HG02943 (cell line): Measurements from ENCODE around the gene UNC93A.
"Not testable (repeated sequence)": the region's sequence is repeated elsewhere in the genome, so short reads cannot be mapped to it uniquely, and the experiment has no call there.

Experiments
- ATAC-seq: cut with Tn5 transposase; IDR thresholded peaks from one replicate; pipeline ENCODE4 v1.9.1; 2021; ENCODE audit warnings: mild to moderate bottlenecking, low read depth, moderate library complexity; ENCODE audit not compliant: unreplicated experiment

UNC93A gene

GRCh38 chr6:167307342-167307955 lies 16.3 kb downstream of the UNC93A start:
- ATAC-seq, result no peak

DNA sequence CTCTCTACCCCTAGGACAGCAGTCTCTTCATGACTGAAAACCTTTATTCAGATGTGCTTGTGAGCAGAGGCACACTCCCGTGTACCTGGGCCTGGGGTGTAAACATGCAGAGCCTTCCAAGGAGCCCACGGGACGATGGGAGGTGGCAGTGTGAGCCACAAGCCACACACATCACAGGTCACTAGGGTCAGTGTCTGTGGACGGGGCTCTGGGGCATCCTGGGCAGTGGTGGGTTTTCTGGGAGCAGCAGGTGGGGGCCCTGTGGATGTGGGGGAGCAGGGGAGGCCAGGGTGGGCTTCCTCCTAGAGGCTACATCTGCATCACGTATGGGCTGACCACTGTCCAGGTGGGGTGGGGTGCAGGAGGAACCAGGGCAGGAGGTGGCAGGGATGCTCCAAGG lies 17.1 kb downstream of the UNC93A start:
- no peak for ATAC-seq

GRCh38 chr6:167309355-167310192 lies 18.5 kb downstream of the UNC93A start:
- not testable (repeated sequence) for ATAC-seq

GRCh38 chr6:167311286-167311685 lies 20.2 kb downstream of the UNC93A start:
- ATAC-seq, result no peak

- ATAC-seq, result not testable (repeated sequence)
Observed at GRCh38 chr6:167311691-167312090, 20.6 kb downstream of the UNC93A start.

DNA sequence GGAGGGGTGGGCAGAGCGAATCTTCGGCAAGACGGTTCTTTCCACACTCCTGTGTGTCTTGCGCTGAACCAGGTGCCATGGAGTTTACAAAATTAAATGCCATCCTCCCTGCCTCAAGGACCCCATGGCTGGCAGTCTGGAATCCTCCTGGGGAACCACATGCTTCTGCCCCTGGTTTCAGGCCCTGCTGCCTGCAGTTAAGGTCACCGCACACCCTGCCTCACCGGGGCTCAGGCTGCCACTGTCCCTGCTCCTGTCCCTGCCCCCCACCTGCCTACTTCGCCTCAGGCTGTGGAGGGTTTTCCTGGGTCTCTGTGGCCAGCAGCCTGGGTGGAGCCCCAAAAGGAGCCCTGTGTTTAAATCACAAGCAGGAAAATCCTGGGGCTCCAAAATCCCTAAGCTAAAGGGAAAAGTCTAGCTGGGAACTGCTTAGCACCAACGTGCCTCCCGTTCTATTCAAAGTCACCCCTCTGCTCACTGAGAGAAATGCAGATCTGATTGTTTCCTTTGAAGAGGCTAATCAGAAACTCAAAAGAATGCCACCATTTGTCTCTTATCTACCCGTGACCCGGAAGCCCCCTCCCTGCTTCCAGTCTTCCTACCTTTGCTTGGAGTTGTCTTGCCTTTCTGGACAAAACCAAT lies 23.2 kb downstream of the UNC93A start:
- ATAC-seq, result no peak

GRCh38 chr6:167317172-167317571 lies 26.1 kb downstream of the UNC93A start:
- no peak for ATAC-seq

DNA sequence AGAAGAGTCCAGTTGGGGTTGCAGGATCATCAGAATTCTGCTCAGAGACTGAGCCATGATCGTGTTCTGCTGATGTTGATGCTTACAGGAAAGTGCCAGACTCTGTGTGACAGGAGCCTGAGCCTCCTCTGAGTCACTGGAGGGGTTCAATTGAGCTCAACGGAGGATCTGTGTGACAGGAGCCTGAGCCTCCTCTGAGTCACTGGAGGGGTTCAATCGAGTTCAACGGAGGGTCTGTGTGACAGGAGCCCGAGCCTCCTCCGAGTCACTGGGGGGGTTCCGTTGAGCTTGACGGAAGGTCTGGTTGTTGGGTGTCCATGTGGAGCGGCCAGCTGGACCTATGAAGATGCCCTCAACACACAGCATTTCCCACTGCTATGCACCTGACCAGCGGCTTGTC lies 27.2 kb downstream of the UNC93A start:
- ATAC-seq, result not testable (repeated sequence)

DNA sequence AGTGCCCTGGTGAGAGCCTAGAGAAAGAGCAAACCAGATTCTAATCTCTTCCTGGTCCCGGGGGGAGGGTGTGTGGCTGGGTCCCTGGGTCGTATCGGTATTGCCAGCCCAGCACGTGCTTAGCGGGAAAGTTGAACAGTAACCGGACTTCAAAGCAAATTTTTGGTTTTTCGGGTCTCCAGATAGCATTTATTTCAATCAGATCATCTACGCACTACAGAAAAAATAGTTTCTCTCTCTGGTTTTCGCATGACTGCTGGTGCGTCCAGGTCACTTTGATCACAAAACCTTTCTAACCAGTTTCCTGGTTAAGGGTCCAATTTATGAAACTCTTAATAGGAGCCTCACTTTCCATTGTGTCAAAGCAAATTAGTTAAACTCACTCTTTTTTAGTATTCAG lies 27.7 kb downstream of the UNC93A start:
- not testable (repeated sequence) for ATAC-seq

DNA sequence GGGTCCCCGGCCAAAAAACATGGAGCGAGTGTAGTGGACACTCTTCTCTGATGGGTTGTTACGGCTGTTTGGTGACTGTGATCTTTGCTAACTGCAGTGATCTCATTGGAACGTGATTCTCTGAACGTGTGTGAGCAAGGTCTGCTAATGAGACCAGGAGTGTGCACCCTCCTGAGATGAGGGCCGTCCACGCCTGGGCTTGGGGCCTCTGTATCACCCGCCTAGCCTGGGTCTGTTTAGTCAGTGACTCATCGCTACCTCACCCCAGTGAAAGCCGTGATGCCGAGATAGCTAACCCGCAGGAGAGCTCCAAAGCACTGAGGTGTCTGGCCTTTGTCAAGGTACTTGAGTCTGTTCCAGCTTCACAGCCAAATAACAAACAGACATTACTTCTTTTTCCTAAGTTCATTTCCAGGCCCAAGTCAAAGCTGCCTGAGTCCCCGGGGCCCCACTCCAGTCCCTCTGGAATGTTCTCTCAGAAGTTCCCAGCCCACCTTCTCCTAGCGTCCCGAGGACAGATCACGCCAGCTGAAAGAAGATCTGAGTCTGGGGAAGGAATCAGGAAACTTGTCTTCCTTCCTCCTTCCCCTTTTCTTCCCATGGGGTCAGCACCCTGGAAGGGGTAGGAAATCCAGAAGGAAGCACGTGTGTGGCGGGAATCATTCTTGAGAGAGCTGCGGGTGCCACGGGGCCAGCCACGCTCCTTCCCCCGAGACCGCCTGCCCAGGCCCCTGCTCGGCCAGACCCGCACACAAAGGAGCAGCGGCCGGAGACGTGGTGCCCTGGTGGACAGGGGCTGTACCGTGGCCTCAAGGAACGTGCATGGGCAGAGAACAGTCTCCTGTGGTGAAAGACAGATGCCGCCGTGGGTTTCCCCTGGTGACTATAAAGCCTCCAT lies 29.0 kb downstream of the UNC93A start:
- not testable (repeated sequence) for ATAC-seq

DNA sequence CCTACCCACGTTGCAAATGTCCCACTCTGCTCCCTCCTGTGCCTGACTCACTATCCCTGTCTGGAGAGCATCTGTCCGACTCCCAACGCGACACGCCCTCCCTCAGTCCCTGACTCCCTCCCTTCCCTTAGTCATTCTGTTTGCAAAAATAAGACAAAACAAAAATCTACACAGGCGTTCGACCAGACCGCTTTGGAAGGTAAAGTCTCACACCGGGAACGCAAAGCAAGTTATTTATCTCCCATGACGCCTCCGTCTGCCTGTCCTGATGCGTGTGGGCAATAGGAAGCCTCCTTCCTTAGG lies 29.6 kb downstream of the UNC93A start:
- not testable (repeated sequence) for ATAC-seq

DNA sequence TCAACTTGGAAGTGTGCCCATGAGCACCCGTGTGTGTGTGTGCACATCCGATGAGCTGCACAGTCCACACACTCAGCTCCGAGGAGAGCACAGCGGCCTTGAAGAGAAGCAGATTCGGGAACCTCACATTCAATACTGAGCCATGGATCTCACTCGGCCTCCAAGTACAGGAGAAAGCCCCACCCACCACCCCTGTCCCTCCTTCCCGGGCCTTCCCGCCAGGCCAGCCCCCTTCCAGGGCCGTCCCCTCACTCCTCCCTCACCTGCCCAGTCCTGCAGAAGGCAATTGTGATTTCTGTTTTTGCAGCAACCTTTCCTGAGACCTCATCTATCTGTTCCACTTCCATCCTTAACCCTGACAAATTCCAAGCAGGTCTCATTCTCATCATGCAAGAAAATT lies 30.1 kb downstream of the UNC93A start:
- not testable (repeated sequence) for ATAC-seq

DNA sequence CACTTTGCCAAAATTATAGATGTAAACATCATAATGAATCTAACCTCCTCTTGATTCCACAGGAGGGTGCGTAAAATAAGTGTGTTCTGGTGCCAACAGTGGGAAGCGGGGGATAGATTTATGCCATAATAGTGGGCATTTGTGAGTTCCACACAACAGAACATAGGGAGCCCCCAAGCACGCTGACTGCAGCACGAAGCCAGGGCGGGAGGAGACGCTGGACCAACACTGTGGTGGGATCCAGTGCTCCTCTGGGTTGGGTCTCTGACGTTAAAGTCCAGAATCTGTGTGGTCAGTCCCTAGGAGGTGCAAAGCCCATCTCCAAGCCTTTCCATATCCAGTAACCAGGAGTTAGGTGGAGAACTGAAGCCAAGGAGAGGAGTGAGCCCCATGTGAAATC lies 32.0 kb downstream of the UNC93A start:
- ATAC-seq, result no peak

DNA sequence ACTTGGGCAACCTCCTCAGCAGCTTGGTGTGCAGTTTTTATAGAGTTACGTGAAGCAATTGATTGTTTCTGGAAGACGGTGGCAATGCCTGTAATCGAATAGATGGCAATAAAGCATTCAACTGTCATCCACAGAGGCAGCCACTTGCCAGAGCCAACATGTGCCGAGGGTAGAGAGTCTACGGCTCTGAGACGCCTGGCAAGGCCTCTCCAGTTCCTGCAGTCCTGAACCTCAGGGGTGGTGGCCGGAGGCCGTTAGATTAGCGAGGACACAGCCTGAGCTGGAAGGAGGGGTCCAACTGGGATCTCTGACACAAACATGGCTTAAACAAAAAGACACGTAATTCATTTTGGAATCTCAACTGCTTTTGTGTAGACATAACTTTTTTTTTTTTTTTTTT lies 33.0 kb downstream of the UNC93A start:
- no peak for ATAC-seq

DNA sequence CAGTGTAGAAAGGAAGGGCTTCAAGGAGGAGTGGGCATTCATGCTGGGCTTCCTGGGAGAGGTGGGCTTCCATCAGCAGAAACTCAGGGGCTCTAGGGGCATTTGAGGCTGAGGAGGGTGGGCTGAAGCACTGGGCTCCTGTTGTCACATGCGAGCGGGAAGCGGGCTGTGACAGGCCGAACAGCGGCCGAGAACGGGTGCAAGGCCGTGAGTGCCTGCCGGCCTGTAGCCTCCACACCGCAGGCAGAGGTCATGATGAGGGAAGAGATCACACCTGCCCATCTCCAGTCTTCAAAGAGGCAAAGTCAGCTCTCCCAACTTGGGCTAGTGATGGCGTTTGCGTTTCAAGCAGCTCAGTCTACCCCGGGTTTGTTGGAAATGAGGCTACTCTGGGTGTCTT lies 34.7 kb downstream of the UNC93A start:
- no peak for ATAC-seq

GRCh38 chr6:167327391-167327790 lies 36.3 kb downstream of the UNC93A start:
- ATAC-seq, result no peak

DNA sequence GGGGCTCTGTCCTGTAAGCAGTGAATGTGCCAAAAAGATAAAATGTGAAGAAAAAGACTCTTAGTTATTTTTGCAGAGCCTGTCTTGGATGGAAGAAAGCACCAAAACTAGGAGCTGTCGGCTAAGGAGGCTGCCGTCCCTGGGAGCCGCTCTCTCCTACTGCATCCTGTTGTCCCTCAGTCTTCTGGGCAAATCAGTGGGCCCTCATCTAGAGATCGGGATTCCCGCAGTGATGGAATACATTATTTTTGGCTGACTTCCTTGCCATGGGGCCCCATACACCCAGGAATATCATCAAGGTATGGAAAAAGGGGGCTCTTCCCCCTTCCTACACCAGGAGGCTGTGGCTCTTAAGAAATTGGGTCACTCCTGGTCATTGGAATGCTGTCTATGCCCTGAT lies 37.0 kb downstream of the UNC93A start:
- no peak for ATAC-seq

DNA sequence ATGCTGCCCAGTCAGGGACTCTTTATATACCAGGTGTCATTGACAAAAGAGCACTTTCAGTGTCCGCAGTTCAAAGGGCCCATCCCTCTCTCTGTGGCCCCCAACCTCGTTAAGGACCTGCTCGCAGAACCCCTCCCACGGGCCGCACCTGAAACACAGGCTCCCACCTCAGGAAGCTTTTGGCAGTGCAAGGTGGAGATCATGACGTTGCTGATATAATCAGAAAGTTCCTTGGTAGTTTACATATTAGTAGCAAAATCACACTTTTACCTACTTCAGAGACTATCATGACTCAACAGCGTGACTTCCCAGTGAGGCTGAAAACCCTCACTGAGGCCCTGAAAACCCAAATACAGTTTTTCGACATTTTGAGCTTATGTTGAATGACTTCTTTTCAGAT lies 37.9 kb downstream of the UNC93A start:
- no peak for ATAC-seq

GRCh38 chr6:167330750-167331149 lies 39.6 kb downstream of the UNC93A start:
- ATAC-seq, result no peak

DNA sequence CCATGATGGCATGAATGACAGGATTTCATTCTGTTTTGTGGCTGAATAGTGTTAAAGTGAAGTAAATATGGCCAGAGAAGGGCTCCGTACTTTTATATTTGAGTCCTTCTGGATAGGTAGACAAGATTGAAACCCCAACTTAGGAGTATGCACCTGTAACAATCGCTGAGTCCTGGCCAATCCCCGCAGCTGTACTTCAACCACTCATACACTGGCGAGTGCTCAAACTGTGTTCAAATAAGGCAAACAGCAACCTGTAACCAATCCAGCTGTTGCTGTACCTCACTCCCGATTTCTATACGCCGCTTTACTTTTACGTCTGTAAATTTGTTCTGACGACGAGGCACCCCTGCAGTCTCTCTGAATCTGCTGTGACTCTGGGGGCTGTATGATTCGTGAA lies 40.5 kb downstream of the UNC93A start:
- ATAC-seq, result no peak
